SK-N-SH (cell line): ENCODE measurements around the gene BORCS5.

ENCODE experiments used
- EP300 ChIP-seq, 2 experiments: IDR thresholded peaks; 2 replicates each; pipeline versions ENCODE4 v1.4.0 to v1.6.1; 2012; ENCODE audit warnings: borderline replicate concordance in 1 of 2, low read depth in 1 of 2, low read length in 1 of 2
- FOXJ3 ChIP-seq: sonication (generic); formaldehyde crosslinking; IDR thresholded peaks from 2 replicates; pipeline ENCODE4 v1.5.1; 2020; ENCODE audit warnings: mild to moderate bottlenecking, missing genetic modification reagents
- GATA2 ChIP-seq: sonication (generic); formaldehyde crosslinking; IDR thresholded peaks from 2 replicates; pipeline ENCODE4 v1.5.0; 2020; ENCODE audit warnings: mild to moderate bottlenecking, missing genetic modification reagents
- MEF2A ChIP-seq: IDR thresholded peaks from 2 replicates; pipeline ENCODE4 v1.4.0; 2012; ENCODE audit warnings: low read depth, borderline replicate concordance
- POLR2AphosphoS5 ChIP-seq: IDR thresholded peaks from 2 replicates; pipeline ENCODE4 v1.6.1; 2012; ENCODE audit warnings: low read depth, low read length
- SIN3A ChIP-seq: IDR thresholded peaks from 2 replicates; pipeline ENCODE4 v1.6.1; 2012; ENCODE audit warnings: low read depth, mild to moderate bottlenecking, low read length, moderate library complexity, borderline replicate concordance

DNA sequence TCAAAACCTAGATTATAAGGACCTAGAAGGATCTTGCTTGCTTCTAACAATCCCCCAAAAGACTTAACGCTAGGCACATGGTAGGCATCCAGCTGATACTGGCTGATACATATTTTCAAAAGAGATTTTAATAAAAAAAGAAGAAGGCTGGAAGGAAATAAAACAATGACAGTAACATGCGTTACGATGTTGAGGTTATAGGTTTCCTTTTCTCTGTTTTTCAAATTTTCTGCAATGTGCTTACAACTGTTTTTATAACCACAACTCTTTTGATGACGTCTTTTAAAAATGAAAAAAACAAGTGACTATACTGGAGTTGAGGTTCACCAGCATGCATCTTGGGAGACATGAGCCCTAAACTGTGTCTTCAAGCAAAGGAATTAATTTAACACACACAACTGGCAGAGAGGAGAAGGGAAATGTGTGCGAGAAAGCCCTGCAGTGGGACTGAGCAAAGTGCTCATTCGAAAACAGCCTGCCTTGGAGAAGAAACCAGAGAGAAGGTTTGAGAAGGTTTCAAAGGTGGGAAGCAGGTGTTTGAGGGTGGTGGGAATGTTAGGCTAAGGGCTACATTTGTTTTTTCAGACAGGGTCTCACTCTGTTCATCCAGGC, 125.4 kb downstream of the BORCS5 start:
- TF ChIP-seq POLR2AphosphoS5 = no peak
- no peak for TF ChIP-seq SIN3A
- TF ChIP-seq FOXJ3 (CRISPR knock-in tag) = no peak
- no peak for TF ChIP-seq EP300 (IDR thresholded peaks at IDR 0.05; ENCODE audit: borderline replicate concordance in 1 of 2, low read depth in 1 of 2, low read length in 1 of 2)
- no peak for TF ChIP-seq GATA2 (CRISPR knock-in tag)
- no peak for TF ChIP-seq MEF2A
